Measurements from ENCODE around the gene CLK4. TPM values are rescaled to one million over a fixed set of nuclear protein-coding genes. Genes with fewer than 3 reads are reported as not detected.

Gene CLK4
- total RNA-seq, result 10 to 100 TPM; 40.2 to 77.8 (median 46.6) TPM

DNA sequence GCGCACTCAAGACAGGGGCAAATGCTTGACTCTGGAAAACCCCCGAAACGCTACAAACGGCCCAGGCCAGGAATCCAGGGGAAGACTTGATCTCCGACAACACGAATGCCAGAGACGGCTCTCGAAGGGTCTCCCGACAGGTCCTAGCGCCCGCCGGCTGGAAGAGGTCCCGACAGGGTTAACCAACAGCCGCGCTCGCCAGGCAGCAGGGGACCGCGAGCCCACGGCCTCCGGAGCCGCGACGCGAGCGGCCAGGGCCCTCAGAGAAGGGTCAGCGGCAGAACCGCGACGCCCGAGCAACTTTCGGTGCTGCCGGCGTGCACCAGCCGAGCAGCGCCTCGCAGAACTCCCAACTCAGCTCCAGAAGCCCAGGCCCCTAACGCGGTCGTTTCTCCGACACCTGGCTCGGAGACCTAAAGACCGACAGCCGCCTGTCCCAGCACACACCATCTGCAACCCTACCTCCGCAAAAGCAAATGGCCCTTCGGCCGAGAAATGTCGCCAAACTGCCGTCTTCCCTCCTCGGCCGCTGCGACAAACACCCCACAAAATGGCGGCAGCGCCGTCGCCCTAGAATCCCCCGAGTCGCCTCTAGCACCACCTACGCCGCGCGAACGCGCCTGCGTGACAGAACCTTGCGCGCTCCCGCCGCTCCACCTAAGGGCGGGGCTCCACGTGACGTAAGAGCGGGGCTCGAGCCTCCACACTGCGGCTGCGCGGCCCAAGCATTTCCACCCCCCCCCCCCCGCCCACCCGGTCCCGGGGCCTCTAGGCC lies at the start of gene CLK4:
TSS of gene CLK4 (minus strand) at position 567 of the 775 bp plus-strand sequence. CDS start 3,634 bp downstream, outside the sequence.
- peak within 1 kb of the TSS; percentile 73 to 95 (median 82) for H3K4me3 ChIP-seq
- no peaks in the 10 kb centered on the region for H3K9me3 ChIP-seq
- H3K4me1 ChIP-seq, result peaks cover 0 to 35% (median 27%) of the 10 kb centered on the region in 4 donors
- DNase-seq (ENCODE audit: low spot score in 2 of 2), result peak; percentile 92 to 94
- TF ChIP-seq, protein P1, sequence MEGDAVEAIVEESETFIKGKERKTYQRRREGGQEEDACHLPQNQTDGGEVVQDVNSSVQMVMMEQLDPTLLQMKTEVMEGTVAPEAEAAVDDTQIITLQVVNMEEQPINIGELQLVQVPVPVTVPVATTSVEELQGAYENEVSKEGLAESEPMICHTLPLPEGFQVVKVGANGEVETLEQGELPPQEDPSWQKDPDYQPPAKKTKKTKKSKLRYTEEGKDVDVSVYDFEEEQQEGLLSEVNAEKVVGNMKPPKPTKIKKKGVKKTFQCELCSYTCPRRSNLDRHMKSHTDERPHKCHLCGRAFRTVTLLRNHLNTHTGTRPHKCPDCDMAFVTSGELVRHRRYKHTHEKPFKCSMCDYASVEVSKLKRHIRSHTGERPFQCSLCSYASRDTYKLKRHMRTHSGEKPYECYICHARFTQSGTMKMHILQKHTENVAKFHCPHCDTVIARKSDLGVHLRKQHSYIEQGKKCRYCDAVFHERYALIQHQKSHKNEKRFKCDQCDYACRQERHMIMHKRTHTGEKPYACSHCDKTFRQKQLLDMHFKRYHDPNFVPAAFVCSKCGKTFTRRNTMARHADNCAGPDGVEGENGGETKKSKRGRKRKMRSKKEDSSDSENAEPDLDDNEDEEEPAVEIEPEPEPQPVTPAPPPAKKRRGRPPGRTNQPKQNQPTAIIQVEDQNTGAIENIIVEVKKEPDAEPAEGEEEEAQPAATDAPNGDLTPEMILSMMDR (IDR thresholded peaks at IDR 0.05), result no peak
- TF ChIP-seq EP300 (IDR thresholded peaks at IDR 0.05), result peak; percentile 66 to 94
- TF ChIP-seq POLR2A (IDR thresholded peaks at IDR 0.05), result peak; percentile 66 to 87
- peaks cover 0 to 13% (median 0%) of the 10 kb centered on the region in 3 donors for H3K36me3 ChIP-seq
- no peaks in the 10 kb centered on the region for H3K27me3 ChIP-seq
- WGBS, 2 donors, result 0% methylated on average over 22 to 40 of the region's 79 CpGs
- peak within 1 kb of the TSS; percentile 87 to 98 (median 92) for H3K27ac ChIP-seq

DNA sequence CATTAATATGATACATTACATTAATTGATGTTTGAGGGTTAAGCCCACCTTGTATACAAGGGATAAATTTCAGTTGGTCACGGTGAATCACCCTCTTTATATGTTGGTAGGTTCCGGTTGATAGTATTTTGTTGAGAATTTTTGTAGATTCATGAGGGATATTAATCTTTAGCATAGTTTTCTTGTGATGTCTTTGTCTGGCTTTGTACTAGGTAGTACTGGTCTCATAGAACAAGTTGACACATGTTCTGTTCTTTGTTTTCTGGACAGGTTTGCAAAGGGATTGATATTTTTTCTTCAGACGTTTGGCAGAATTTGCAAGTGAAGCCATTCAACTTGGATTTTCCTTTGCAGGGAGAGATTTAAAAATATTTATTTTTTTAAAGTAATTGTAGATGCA lies 49.1 kb upstream of the CLK4 start:
- no peaks in the 10 kb centered on the region for H3K36me3 ChIP-seq
- no peak for DNase-seq (ENCODE audit: low spot score in 2 of 2)
- H3K4me3 ChIP-seq, result no peak overlapping the region
- peaks cover 0 to 3% (median 0%) of the 10 kb centered on the region in 4 donors for H3K9me3 ChIP-seq
- no peaks in the 10 kb centered on the region for H3K27me3 ChIP-seq
- no peaks in the 10 kb centered on the region for H3K4me1 ChIP-seq
- 83% methylated on average over 3 of the region's 3 CpGs for WGBS, 2 donors
- no peak overlapping the region for H3K27ac ChIP-seq
- TF ChIP-seq POLR2A (IDR thresholded peaks at IDR 0.05) (no peak), EP300 (IDR thresholded peaks at IDR 0.05) (no peak)
- TF ChIP-seq, protein P1 (IDR thresholded peaks at IDR 0.05), result no peak

DNA sequence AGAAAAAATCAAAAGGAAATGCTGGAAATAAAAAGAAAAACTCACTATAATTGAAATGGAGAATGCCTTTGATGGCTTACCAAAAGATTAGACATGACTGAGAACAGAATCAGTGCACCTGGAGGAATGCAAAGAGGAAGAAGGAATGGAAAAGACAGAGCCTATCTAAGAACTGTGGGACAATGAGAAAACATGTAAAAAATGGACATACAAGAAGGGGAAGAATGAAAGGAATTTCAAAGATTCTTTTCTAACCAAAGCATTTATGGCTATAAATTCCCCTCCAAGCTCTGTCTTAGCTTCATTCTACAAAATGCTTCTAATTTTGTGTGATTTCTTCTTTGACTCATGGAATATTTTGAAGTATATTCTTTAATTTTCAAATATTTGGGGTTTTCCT lies 47.5 kb upstream of the CLK4 start:
- H3K36me3 ChIP-seq, result no peaks in the 10 kb centered on the region
- no peaks in the 10 kb centered on the region for H3K27me3 ChIP-seq
- DNase-seq (ENCODE audit: low spot score in 2 of 2), result no peak
- TF ChIP-seq EP300 (IDR thresholded peaks at IDR 0.05) (no peak), POLR2A (IDR thresholded peaks at IDR 0.05) (no peak)
- TF ChIP-seq, protein P1 (IDR thresholded peaks at IDR 0.05), result no peak
- H3K9me3 ChIP-seq, result peaks cover 0 to 3% (median 0%) of the 10 kb centered on the region in 4 donors
- no peak overlapping the region for H3K4me3 ChIP-seq
- H3K4me1 ChIP-seq, result no peaks in the 10 kb centered on the region
- no peak overlapping the region for H3K27ac ChIP-seq

DNA sequence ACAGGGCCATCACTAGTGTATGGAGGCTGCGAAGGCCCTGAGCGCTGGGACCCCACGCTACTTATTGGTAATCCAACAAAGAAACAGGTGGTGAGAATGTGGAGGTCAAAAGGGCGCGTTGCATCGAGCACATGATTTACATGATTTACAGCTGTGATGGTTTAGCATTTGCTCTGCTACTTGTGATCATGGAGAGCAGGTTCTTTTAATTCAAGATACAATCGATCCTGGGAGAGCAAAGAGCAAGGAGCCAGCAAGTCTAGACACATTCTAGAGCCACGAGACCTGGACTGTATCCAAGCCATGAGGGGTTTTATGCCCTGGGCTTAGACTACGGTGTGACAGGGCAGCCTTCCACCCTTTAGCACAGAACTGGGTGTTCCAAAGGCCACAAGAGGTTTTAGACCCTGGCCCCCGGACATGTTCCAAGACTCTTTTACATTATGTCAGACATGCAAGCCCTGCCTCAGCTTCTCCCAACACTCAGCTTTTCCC lies 47.0 kb upstream of the CLK4 start:
- no peak for TF ChIP-seq EP300 (IDR thresholded peaks at IDR 0.05)
- no peak for TF ChIP-seq POLR2A (IDR thresholded peaks at IDR 0.05)
- TF ChIP-seq, protein P1 (IDR thresholded peaks at IDR 0.05), result no peak
- H3K4me1 ChIP-seq, result no peaks in the 10 kb centered on the region

DNA sequence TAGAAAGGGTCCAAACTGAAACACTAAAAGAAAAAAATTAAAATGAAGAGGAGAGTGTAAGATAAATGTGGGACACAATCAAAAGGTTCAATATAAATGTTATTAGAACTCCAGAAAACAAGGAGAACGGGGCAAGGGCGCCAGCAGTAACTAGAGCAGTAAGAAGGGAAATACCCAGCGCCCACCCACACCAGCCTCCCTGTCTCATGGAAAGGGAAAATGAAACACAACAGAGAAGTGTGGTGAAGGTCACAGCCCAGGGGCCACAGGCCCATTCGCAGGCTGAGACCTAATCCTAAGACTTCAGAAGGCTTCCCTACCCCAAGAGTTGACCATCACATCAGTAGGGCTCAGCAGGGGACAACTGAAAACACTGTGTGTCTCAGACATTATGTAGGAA lies 45.8 kb upstream of the CLK4 start:
- WGBS, 2 donors, result 76 to 80% methylated on average over 4 of the region's 4 CpGs
- Histone ChIP-seq H3K36me3 (no peaks in the 10 kb centered on the region), H3K9me3 (peaks cover 0 to 11% (median 0%) of the 10 kb centered on the region in 4 donors), H3K4me3 (no peak overlapping the region), H3K4me1 (no peaks in the 10 kb centered on the region), H3K27me3 (no peaks in the 10 kb centered on the region), H3K27ac (no peak overlapping the region)
- DNase-seq (ENCODE audit: low spot score in 2 of 2), result no peak
- no peak for TF ChIP-seq POLR2A (IDR thresholded peaks at IDR 0.05)
- TF ChIP-seq EP300 (IDR thresholded peaks at IDR 0.05), result no peak
- TF ChIP-seq, protein P1 (IDR thresholded peaks at IDR 0.05), result no peak

More for the DNA sequence above, 47.0 kb upstream of the CLK4 start:
- Histone ChIP-seq H3K9me3 (peaks cover 0 to 3% (median 0%) of the 10 kb centered on the region in 4 donors), H3K27me3 (no peaks in the 10 kb centered on the region), H3K36me3 (no peaks in the 10 kb centered on the region), H3K4me3 (no peak overlapping the region), H3K27ac (no peak overlapping the region)
- 57 to 65% methylated on average over 10 of the region's 10 CpGs for WGBS, 2 donors
- no peak for DNase-seq (ENCODE audit: low spot score in 2 of 2)

Measured in tibial nerve (tissue), 4 donors.